ENCODE data around the gene CLBA1. TPM values are rescaled to one million over a fixed set of nuclear protein-coding genes. Genes with fewer than 3 reads are reported as not detected.

CLBA1 gene
- total RNA-seq, 1 experiment from 2014 or later, result 24.3 TPM

GRCh38 chr14:104965561-104966231, 19.9 kb upstream of the CLBA1 start:
- peak overlapping the region; percentile 16 for H3K27ac Mint-ChIP-seq (ENCODE audit: low read depth, unreplicated experiment)
- ChIA-PET CTCF (interaction anchor here (1.3 kb wide), 2 partner anchors 79 to 125 kb away, joined by 4 to 6 read pairs; no protein-coding TSS in a partner anchor), POLR2A (interaction anchor here (6.9 kb wide), 1 partner anchor 8 kb away, joined by 43 read pairs; no protein-coding TSS in a partner anchor)
- BruUV-seq (replicated peaks), result no TSS peak
- no peak for TF ChIP-seq CTCF (IDR thresholded peaks at IDR 0.05; ENCODE audit: unreplicated experiment)
- H3K27me3 Mint-ChIP-seq (ENCODE audit: insufficient read depth, unreplicated experiment), result no peaks in the 10 kb centered on the region
- peaks cover 12% of the 10 kb centered on the region for H3K4me1 Mint-ChIP-seq (ENCODE audit: insufficient read depth, unreplicated experiment)
- intact Hi-C loops (cut with micrococcal nuclease), result no loop called here
- H3K9me3 Mint-ChIP-seq (ENCODE audit: unreplicated experiment), result no peaks in the 10 kb centered on the region
- peaks cover 82% of the 10 kb centered on the region for H3K36me3 Mint-ChIP-seq (ENCODE audit: insufficient read depth, unreplicated experiment)
- H3K4me3 Mint-ChIP-seq (ENCODE audit: unreplicated experiment), result peak overlapping the region; percentile 92
- DNase-seq (ENCODE audit: unreplicated experiment), result no peak

GRCh38 chr14:104966261-104966865, 19.2 kb upstream of the CLBA1 start:
- Mint-ChIP-seq H3K9me3 (ENCODE audit: unreplicated experiment) (no peaks in the 10 kb centered on the region), H3K27ac (ENCODE audit: low read depth, unreplicated experiment) (peak overlapping the region; percentile 82), H3K36me3 (ENCODE audit: insufficient read depth, unreplicated experiment) (peaks cover 75% of the 10 kb centered on the region), H3K4me3 (ENCODE audit: unreplicated experiment) (peak overlapping the region; percentile 92), H3K4me1 (ENCODE audit: insufficient read depth, unreplicated experiment) (peaks cover 18% of the 10 kb centered on the region), H3K27me3 (ENCODE audit: insufficient read depth, unreplicated experiment) (no peaks in the 10 kb centered on the region)
- DNase-seq (ENCODE audit: unreplicated experiment), result no peak
- ChIA-PET POLR2A (interaction anchor here (0.6 to 11.4 kb wide), 6 partner anchors 18 to 125 kb away, joined by 3 to 636 read pairs (median 56); partner anchors contain the start of genes CDCA4 and CLBA1), CTCF (interaction anchor here (0.7 to 2.5 kb wide), 3 partner anchors 10 to 1588 kb away, joined by 3 to 11 read pairs (median 6); no protein-coding TSS in a partner anchor)
- intact Hi-C loops (cut with micrococcal nuclease), result no loop called here
- no TSS peak for BruUV-seq (replicated peaks)
- no peak for TF ChIP-seq CTCF (IDR thresholded peaks at IDR 0.05; ENCODE audit: unreplicated experiment)

- Mint-ChIP-seq H3K9me3 (ENCODE audit: unreplicated experiment) (no peaks in the 10 kb centered on the region), H3K36me3 (ENCODE audit: insufficient read depth, unreplicated experiment) (peaks cover 69% of the 10 kb centered on the region), H3K27ac (ENCODE audit: low read depth, unreplicated experiment) (peak overlapping the region; percentile 82), H3K4me1 (ENCODE audit: insufficient read depth, unreplicated experiment) (peaks cover 24% of the 10 kb centered on the region), H3K27me3 (ENCODE audit: insufficient read depth, unreplicated experiment) (no peaks in the 10 kb centered on the region), H3K4me3 (ENCODE audit: unreplicated experiment) (peak overlapping the region; percentile 92)
- no peak for DNase-seq (ENCODE audit: unreplicated experiment)
- intact Hi-C loops (cut with micrococcal nuclease), result loop anchor here (1.0 kb wide), 1 partner anchor 71 kb away; no protein-coding TSS in a partner anchor
- CTCF ChIA-PET, result interaction anchor here (0.5 to 2.6 kb wide), 5 partner anchors 9 to 1589 kb away, joined by 3 to 11 read pairs (median 6); no protein-coding TSS in a partner anchor
- no TSS peak for BruUV-seq (replicated peaks)
- POLR2A ChIA-PET, result interaction anchor here (0.6 to 11.4 kb wide), 12 partner anchors 8 to 286 kb away, joined by 3 to 636 read pairs (median 14); partner anchors contain the start of genes AHNAK2, CDCA4 and CLBA1
- TF ChIP-seq CTCF (IDR thresholded peaks at IDR 0.05; ENCODE audit: unreplicated experiment), result no peak
Measured at GRCh38 chr14:104966981-104967385, 18.6 kb upstream of the CLBA1 start.
